A673 (cell line): ENCODE data around the gene NEUROG3.

Experiments used
- CTCF ChIP-seq: fragments of 300-800, 200-600 bp; sonication (generic); conservative IDR thresholded peaks from 2 replicates; pipeline ENCODE4 v1.5.1; 2017; ENCODE audit warnings: low read depth, mild to moderate bottlenecking, antibody characterized with exemption, low read length, moderate library complexity, mixed read lengths
- EZH2 ChIP-seq: fragments of 200-600 bp; sonication (generic); IDR thresholded peaks from 2 replicates; pipeline ENCODE4 v1.6.1; 2017; ENCODE audit warnings: borderline replicate concordance, low read depth, mild to moderate bottlenecking, mixed read lengths, antibody characterized with exemption, low read length; ENCODE audit not compliant: poor library complexity, severe bottlenecking

- TF ChIP-seq CTCF (no peak), EZH2 (peak; percentile 11)
Observed at GRCh38 chr10:69571618-69572158, 1.5 kb downstream of the NEUROG3 start.
